Epithelial cell of esophagus (primary cell): Measurements from ENCODE around the gene RASSF7.

Source experiments
- DNase-seq: peaks from one replicate; pipeline ENCODE4 v3.0.0; 2010; ENCODE audit warnings: low read depth
- H3K4me3 ChIP-seq: 2 replicates; pipeline ENCODE4 v1.5.1; 2011; ENCODE audit warnings: mild to moderate bottlenecking, low read length, control low read depth
- CTCF ChIP-seq: IDR thresholded peaks from 2 replicates; pipeline ENCODE4 v1.5.1; 2011; ENCODE audit warnings: low read depth, mild to moderate bottlenecking, low read length, control low read depth, inconsistent platforms; ENCODE audit not compliant: insufficient read depth; ENCODE audit errors: missing control alignments

The RASSF7 gene

GRCh38 chr11:613369-613968 is 52.7 kb downstream of the RASSF7 start:
- no peak overlapping the region for H3K4me3 ChIP-seq
- TF ChIP-seq CTCF = no peak

More at GRCh38 chr11:613369-613968, 52.7 kb downstream of the RASSF7 start:
- peak; percentile 86 for DNase-seq
